Measurements from ENCODE around the gene HTR3D.
"Not testable (repeated sequence)": the region's sequence is repeated elsewhere in the genome, so short reads cannot be mapped to it uniquely, and the experiment has no call there.

The HTR3D gene

GRCh38 chr3:184067573-184068055 is 36.1 kb downstream of the HTR3D start:
- no peak for DNase-seq (ENCODE audit: low read depth in 3 of 3)

GRCh38 chr3:184068344-184068743 is 36.8 kb downstream of the HTR3D start:
- no peak for DNase-seq (ENCODE audit: low read depth in 3 of 3)

- not testable (repeated sequence) for DNase-seq (ENCODE audit: low read depth in 3 of 3)
These were observed 39.6 kb downstream of the HTR3D start for GRCh38 chr3:184071142-184071541.

- DNase-seq (ENCODE audit: low read depth in 3 of 3), result no peak
These were observed 42.1 kb downstream of the HTR3D start for GRCh38 chr3:184073621-184074020.

- no peak for DNase-seq (ENCODE audit: low read depth in 3 of 3)
These were observed 44.4 kb downstream of the HTR3D start for GRCh38 chr3:184075901-184076300.

- no peak for DNase-seq (ENCODE audit: low read depth in 3 of 3)
These were observed 46.3 kb downstream of the HTR3D start for GRCh38 chr3:184077881-184078280.

GRCh38 chr3:184078851-184079250 is 47.3 kb downstream of the HTR3D start:
- no peak for DNase-seq (ENCODE audit: low read depth in 3 of 3)

- no peak for DNase-seq (ENCODE audit: low read depth in 3 of 3)
These were observed 49.7 kb downstream of the HTR3D start for GRCh38 chr3:184081116-184081830.

- no peak for DNase-seq (ENCODE audit: low read depth in 3 of 3)
These were observed 50.5 kb downstream of the HTR3D start for GRCh38 chr3:184082034-184082433.

- DNase-seq (ENCODE audit: low read depth in 3 of 3), result no peak
These were observed 50.9 kb downstream of the HTR3D start for GRCh38 chr3:184082465-184082864.

- no peak for DNase-seq (ENCODE audit: low read depth in 3 of 3)
These were observed 53.9 kb downstream of the HTR3D start for GRCh38 chr3:184085389-184085852.
